Right renal cortex interstitium (tissue), 3 donors: Measurements from ENCODE around the gene SUPT6H. TPM values are rescaled to one million over a fixed set of nuclear protein-coding genes. Genes with fewer than 3 reads are reported as not detected.
A peak's percentile ranks its signal among the peaks of the same experiment; 100 is the strongest.

Source experiments
- DNase-seq, 3 donors: peaks; one replicate each; pipeline ENCODE4 v3.0.0-alpha.2; 2013; ENCODE audit warnings: low read depth in 3 of 3, low spot score in 2 of 3
- polyA plus RNA-seq, 3 donors: library from polyadenylated mRNA; unstranded; fragments of 120-200 nt; gene quantifications; one replicate each; pipeline ENCODE4 v1.2.1, GENCODE V29; 2013; ENCODE audit not compliant: insufficient read length in 3 of 3

Gene SUPT6H
- polyA plus RNA-seq, 3 donors: 67.1 to 73.6 (median 69.9) TPM

GRCh38 chr17:28747801-28748750, 86.1 kb downstream of the SUPT6H start:
- no peak for DNase-seq

- DNase-seq: no peak
These were observed 87.0 kb downstream of the SUPT6H start for GRCh38 chr17:28748852-28749515.

- no peak for DNase-seq
These were observed 87.6 kb downstream of the SUPT6H start for GRCh38 chr17:28749516-28750177.

GRCh38 chr17:28750178-28751047, 88.4 kb downstream of the SUPT6H start:
- DNase-seq: peak; percentile 76 to 86 (median 85)

GRCh38 chr17:28751600-28752366, 89.8 kb downstream of the SUPT6H start:
- DNase-seq: no peak

Other genes starting within 250 kb of the SUPT6H start
- gene SLC13A2, start 188.6 kb upstream of the SUPT6H start, polyA plus RNA-seq: 10 to 100 TPM in 2 of 3 donors, 1 to 10 TPM in 1; 7.4 to 21.4 (median 15.6) TPM
- gene FOXN1, start 155.9 kb upstream of the SUPT6H start, polyA plus RNA-seq: under 1 TPM; 0.31 to 0.65 (median 0.41) TPM
- 10 to 100 TPM; 51.9 to 61.9 (median 57.3) TPM for gene UNC119, start 109.6 kb upstream of the SUPT6H start, polyA plus RNA-seq
- gene PIGS, start 90.7 kb upstream of the SUPT6H start, polyA plus RNA-seq: 100 to 1,000 TPM in 1 of 3 donors, 10 to 100 TPM in 2; 89.6 to 109 (median 96.6) TPM
- 10 to 100 TPM; 23.4 to 26.9 (median 25.3) TPM for gene ALDOC, start 85.3 kb upstream of the SUPT6H start, polyA plus RNA-seq
- 10 to 100 TPM; 43.3 to 59.4 (median 52.6) TPM for gene SPAG5, start 63.2 kb upstream of the SUPT6H start, polyA plus RNA-seq
- 1 to 10 TPM; 7.5 to 8.9 (median 8.5) TPM for gene RSKR, start 48.0 kb upstream of the SUPT6H start, polyA plus RNA-seq
- 10 to 100 TPM; 83.8 to 91.6 (median 89.3) TPM for gene BLTP2, start 17.0 kb upstream of the SUPT6H start, polyA plus RNA-seq
- 10 to 100 TPM; 83.0 to 95.9 (median 90.7) TPM for gene SDF2, start 299 bp upstream of the SUPT6H start, polyA plus RNA-seq
- 1 to 10 TPM; 4.0 to 6.3 (median 5.2) TPM for gene PROCA1, start 49.7 kb downstream of the SUPT6H start, polyA plus RNA-seq
- gene RAB34, start 55.7 kb downstream of the SUPT6H start, polyA plus RNA-seq: 100 to 1,000 TPM; 185 to 200 (median 193) TPM
- 1,000 to 10,000 TPM in 2 of 3 donors, 100 to 1,000 TPM in 1; 935 to 1,015 (median 1,012) TPM for gene RPL23A, start 57.8 kb downstream of the SUPT6H start, polyA plus RNA-seq
- 10 to 100 TPM; 17.0 to 21.0 (median 19.4) TPM for gene TLCD1, start 64.0 kb downstream of the SUPT6H start, polyA plus RNA-seq
- 1 to 10 TPM; 6.3 to 7.9 (median 7.1) TPM for gene NEK8, start 66.6 kb downstream of the SUPT6H start, polyA plus RNA-seq
- 100 to 1,000 TPM in 2 of 3 donors, 10 to 100 TPM in 1; 97.8 to 107 (median 101) TPM for gene TRAF4, start 81.8 kb downstream of the SUPT6H start, polyA plus RNA-seq
- 10 to 100 TPM; 19.7 to 20.0 (median 19.9) TPM for gene FAM222B, start 180.6 kb downstream of the SUPT6H start, polyA plus RNA-seq
- 10 to 100 TPM; 60.4 to 70.7 (median 65.0) TPM for gene ERAL1, start 192.8 kb downstream of the SUPT6H start, polyA plus RNA-seq
- 10 to 100 TPM; 74.4 to 88.0 (median 78.4) TPM for gene FLOT2, start 235.5 kb downstream of the SUPT6H start, polyA plus RNA-seq
- 10 to 100 TPM; 10.1 to 14.0 (median 10.4) TPM for gene DHRS13, start 240.9 kb downstream of the SUPT6H start, polyA plus RNA-seq